ENCODE results near the gene GPR156. TPM values are rescaled to one million over a fixed set of nuclear protein-coding genes. Genes with fewer than 3 reads are reported as not detected.
A peak's percentile ranks its signal among the peaks of the same experiment; 100 is the strongest.

Gene GPR156
- total and polyA plus RNA-seq, 4 donors, result 0.42 to 0.49 TPM; not detected in 2

- Histone ChIP-seq H3K36me3 (ENCODE audit: control insufficient read depth in 1 of 2, insufficient read depth in 2 of 2, low read length in 1 of 2) (no peaks in the 10 kb centered on the region), H3K9me3 (ENCODE audit: control insufficient read depth, low read length) (no peaks in the 10 kb centered on the region), H3K4me1 (ENCODE audit: control insufficient read depth in 1 of 2, insufficient read depth in 2 of 2, low read length in 2 of 2) (no peaks in the 10 kb centered on the region), H3K27me3 (ENCODE audit: control insufficient read depth in 1 of 2, insufficient read depth in 2 of 2, low read length in 1 of 2) (no peaks in the 10 kb centered on the region), H3K27ac (ENCODE audit: low read depth in 1 of 2, low read length in 2 of 2) (peak overlapping the region in 1 of 2 donors; percentile 41), H3K4me3 (ENCODE audit: low read length in 2 of 2) (no peak overlapping the region)
- ATAC-seq (ENCODE audit: low FRiP score) (no peak), DNase-seq (no peak)
- WGBS, 2 donors, result 93 to 94% methylated on average over 2 of the region's 2 CpGs
- intact Hi-C loops (cut with DNase I), result no loop called here
These were observed 107.2 kb downstream of the GPR156 start for GRCh38 chr3:120177707-120178306.

GRCh38 chr3:120177151-120177550, 107.9 kb downstream of the GPR156 start:
- intact Hi-C loops (cut with DNase I), result no loop called here

GRCh38 chr3:120174811-120175539, 110.0 kb downstream of the GPR156 start:
- Histone ChIP-seq H3K36me3 (ENCODE audit: control insufficient read depth in 1 of 2, insufficient read depth in 2 of 2, low read length in 1 of 2) (no peaks in the 10 kb centered on the region), H3K4me1 (ENCODE audit: control insufficient read depth in 1 of 2, insufficient read depth in 2 of 2, low read length in 2 of 2) (peaks cover 0 to 3% of the 10 kb centered on the region in 2 donors), H3K27ac (ENCODE audit: low read depth in 1 of 2, low read length in 2 of 2) (no peak overlapping the region), H3K27me3 (ENCODE audit: control insufficient read depth in 1 of 2, insufficient read depth in 2 of 2, low read length in 1 of 2) (no peaks in the 10 kb centered on the region), H3K4me3 (ENCODE audit: low read length in 2 of 2) (no peak overlapping the region), H3K9me3 (ENCODE audit: control insufficient read depth, low read length) (no peaks in the 10 kb centered on the region)
- ATAC-seq (ENCODE audit: low FRiP score) (no peak), DNase-seq (no peak)
- 93 to 97% methylated on average over 2 of the region's 3 CpGs for whole genome bisulfite sequencing, 2 donors
- intact Hi-C loops (cut with DNase I), result loop anchor here in 1 of 2 donors (5.0 kb wide), 1 partner anchor 83 kb away; the partner anchor contains the start of gene GSK3B

More at GRCh38 chr3:120177151-120177550, 107.9 kb downstream of the GPR156 start:
- no peak overlapping the region for H3K4me3 ChIP-seq (ENCODE audit: low read length in 2 of 2)
- 3 to 6% methylated on average over 6 of the region's 6 CpGs for WGBS, 2 donors
- H3K36me3 ChIP-seq (ENCODE audit: control insufficient read depth in 1 of 2, insufficient read depth in 2 of 2, low read length in 1 of 2), result no peaks in the 10 kb centered on the region
- H3K27ac ChIP-seq (ENCODE audit: low read depth in 1 of 2, low read length in 2 of 2), result peak overlapping the region; percentile 64 to 73
- ATAC-seq (ENCODE audit: low FRiP score), result no peak
- H3K9me3 ChIP-seq (ENCODE audit: control insufficient read depth, low read length), result no peaks in the 10 kb centered on the region
- H3K27me3 ChIP-seq (ENCODE audit: control insufficient read depth in 1 of 2, insufficient read depth in 2 of 2, low read length in 1 of 2), result no peaks in the 10 kb centered on the region
- peak in 1 of 2 donors; percentile 61 for DNase-seq
- H3K4me1 ChIP-seq (ENCODE audit: control insufficient read depth in 1 of 2, insufficient read depth in 2 of 2, low read length in 2 of 2), result peaks cover 0 to 2% of the 10 kb centered on the region in 2 donors

GRCh38 chr3:120173056-120173675, 111.9 kb downstream of the GPR156 start:
- WGBS, 2 donors, result 95 to 96% methylated on average over 6 of the region's 6 CpGs

GRCh38 chr3:120172070-120172469, 113.0 kb downstream of the GPR156 start:
- ATAC-seq (ENCODE audit: low FRiP score), result peak; percentile 51
- no peak overlapping the region for H3K27ac ChIP-seq (ENCODE audit: low read depth in 1 of 2, low read length in 2 of 2)
- H3K27me3 ChIP-seq (ENCODE audit: control insufficient read depth in 1 of 2, insufficient read depth in 2 of 2, low read length in 1 of 2), result no peaks in the 10 kb centered on the region
- no peaks in the 10 kb centered on the region for H3K9me3 ChIP-seq (ENCODE audit: control insufficient read depth, low read length)
- H3K36me3 ChIP-seq (ENCODE audit: control insufficient read depth in 1 of 2, insufficient read depth in 2 of 2, low read length in 1 of 2), result no peaks in the 10 kb centered on the region
- no peak overlapping the region for H3K4me3 ChIP-seq (ENCODE audit: low read length in 2 of 2)
- intact Hi-C loops (cut with DNase I), result loop anchor here in 1 of 2 donors (5.0 kb wide), 1 partner anchor 80 kb away; the partner anchor contains the start of gene GSK3B
- peaks cover 0 to 3% of the 10 kb centered on the region in 2 donors for H3K4me1 ChIP-seq (ENCODE audit: control insufficient read depth in 1 of 2, insufficient read depth in 2 of 2, low read length in 2 of 2)
- 33 to 39% methylated on average over 6 of the region's 6 CpGs for WGBS, 2 donors
- peak; percentile 69 to 77 for DNase-seq

More at GRCh38 chr3:120173056-120173675, 111.9 kb downstream of the GPR156 start:
- DNase-seq, result no peak
- Histone ChIP-seq H3K27ac (ENCODE audit: low read depth in 1 of 2, low read length in 2 of 2) (no peak overlapping the region), H3K9me3 (ENCODE audit: control insufficient read depth, low read length) (no peaks in the 10 kb centered on the region), H3K27me3 (ENCODE audit: control insufficient read depth in 1 of 2, insufficient read depth in 2 of 2, low read length in 1 of 2) (no peaks in the 10 kb centered on the region), H3K36me3 (ENCODE audit: control insufficient read depth in 1 of 2, insufficient read depth in 2 of 2, low read length in 1 of 2) (no peaks in the 10 kb centered on the region), H3K4me3 (ENCODE audit: low read length in 2 of 2) (no peak overlapping the region), H3K4me1 (ENCODE audit: control insufficient read depth in 1 of 2, insufficient read depth in 2 of 2, low read length in 2 of 2) (peaks cover 0 to 3% of the 10 kb centered on the region in 2 donors)
- no peak for ATAC-seq (ENCODE audit: low FRiP score)
- intact Hi-C loops (cut with DNase I), result loop anchor here in 1 of 2 donors (5.0 kb wide), 1 partner anchor 81 kb away; the partner anchor contains the start of gene GSK3B

- Histone ChIP-seq H3K9me3 (ENCODE audit: control insufficient read depth, low read length) (no peaks in the 10 kb centered on the region), H3K4me3 (ENCODE audit: low read length in 2 of 2) (no peak overlapping the region), H3K27me3 (ENCODE audit: control insufficient read depth in 1 of 2, insufficient read depth in 2 of 2, low read length in 1 of 2) (no peaks in the 10 kb centered on the region), H3K4me1 (ENCODE audit: control insufficient read depth in 1 of 2, insufficient read depth in 2 of 2, low read length in 2 of 2) (peaks cover 0 to 3% of the 10 kb centered on the region in 2 donors), H3K27ac (ENCODE audit: low read depth in 1 of 2, low read length in 2 of 2) (peak overlapping the region in 1 of 2 donors; percentile 41), H3K36me3 (ENCODE audit: control insufficient read depth in 1 of 2, insufficient read depth in 2 of 2, low read length in 1 of 2) (no peaks in the 10 kb centered on the region)
- 78% methylated on average over 8 of the region's 8 CpGs for WGBS, 2 donors
- intact Hi-C loops (cut with DNase I), result loop anchor here in 1 of 2 donors (5.0 kb wide), 1 partner anchor 79 kb away; the partner anchor contains the start of gene GSK3B
- DNase-seq (no peak), ATAC-seq (ENCODE audit: low FRiP score) (peak; percentile 70)
These were observed 113.7 kb downstream of the GPR156 start for GRCh38 chr3:120171134-120171873.

GRCh38 chr3:120170223-120170622, 114.8 kb downstream of the GPR156 start:
- intact Hi-C loops (cut with DNase I), result loop anchor here in 1 of 2 donors (5.0 kb wide), 1 partner anchor 78 kb away; the partner anchor contains the start of gene GSK3B
- DNase-seq (no peak), ATAC-seq (ENCODE audit: low FRiP score) (no peak)
- Histone ChIP-seq H3K27ac (ENCODE audit: low read depth in 1 of 2, low read length in 2 of 2) (no peak overlapping the region), H3K36me3 (ENCODE audit: control insufficient read depth in 1 of 2, insufficient read depth in 2 of 2, low read length in 1 of 2) (no peaks in the 10 kb centered on the region), H3K27me3 (ENCODE audit: control insufficient read depth in 1 of 2, insufficient read depth in 2 of 2, low read length in 1 of 2) (no peaks in the 10 kb centered on the region), H3K9me3 (ENCODE audit: control insufficient read depth, low read length) (no peaks in the 10 kb centered on the region), H3K4me3 (ENCODE audit: low read length in 2 of 2) (no peak overlapping the region), H3K4me1 (ENCODE audit: control insufficient read depth in 1 of 2, insufficient read depth in 2 of 2, low read length in 2 of 2) (peaks cover 0 to 3% of the 10 kb centered on the region in 2 donors)
- 82 to 95% methylated on average over 2 of the region's 2 CpGs for WGBS, 2 donors

GRCh38 chr3:120169407-120169806, 115.6 kb downstream of the GPR156 start:
- intact Hi-C loops (cut with DNase I), result no loop called here
- no peak for DNase-seq
- no peak for ATAC-seq (ENCODE audit: low FRiP score)
- no peak overlapping the region for H3K27ac ChIP-seq (ENCODE audit: low read depth in 1 of 2, low read length in 2 of 2)
- 90 to 91% methylated on average over 5 of the region's 5 CpGs for WGBS, 2 donors
- H3K4me1 ChIP-seq (ENCODE audit: control insufficient read depth in 1 of 2, insufficient read depth in 2 of 2, low read length in 2 of 2), result peaks cover 0 to 3% of the 10 kb centered on the region in 2 donors
- H3K36me3 ChIP-seq (ENCODE audit: control insufficient read depth in 1 of 2, insufficient read depth in 2 of 2, low read length in 1 of 2), result no peaks in the 10 kb centered on the region
- no peaks in the 10 kb centered on the region for H3K9me3 ChIP-seq (ENCODE audit: control insufficient read depth, low read length)
- no peak overlapping the region for H3K4me3 ChIP-seq (ENCODE audit: low read length in 2 of 2)
- no peaks in the 10 kb centered on the region for H3K27me3 ChIP-seq (ENCODE audit: control insufficient read depth in 1 of 2, insufficient read depth in 2 of 2, low read length in 1 of 2)
